K562 (cell line): ENCODE data around the gene LRRC27. TPM values are rescaled to one million over a fixed set of nuclear protein-coding genes. Genes with fewer than 3 reads are reported as not detected.

Experiments
- ATAC-seq: fragments of 200-7000 bp; cut with Tn5 transposase; 3 replicates; pipeline ENCODE4 v1.9.1; 2020; ENCODE audit warnings: moderate library complexity
- Bru-seq: library from RNA; stranded (reverse); fragments of 400-500 nt; gene quantifications from one replicate; lab custom pipeline; 2021; lab: Mats Ljungman, UMichigan
- BruChase-seq, 2 experiments: library from RNA; stranded (reverse); fragments of 400-500 nt; gene quantifications; one replicate each; lab custom pipeline; 2021; lab: Mats Ljungman, UMichigan
- BruUV-seq: library from RNA; stranded (reverse); fragments of 400-500 nt; replicated peaks from 2 replicates; lab custom pipeline; 2021; lab: Mats Ljungman, UMichigan
- CTCF ChIA-PET: fragments of 300-600 bp; formaldehyde crosslinking; extraction: SDS; loops from one replicate; lab custom pipeline; 2021; ENCODE audit warnings: low intra/inter-chr PET ratio; lab: Yijun Ruan, JAX
- POLR2A ChIA-PET: fragments of 300-600, 350-650 bp; sonication (Branson Sonifier 250); formaldehyde crosslinking; extraction: SDS; loops from one replicate; lab custom pipeline; 2021; ENCODE audit warnings: antibody characterized with exemption, inconsistent platforms; lab: Yijun Ruan, JAX
- DNase-seq, 4 experiments: peaks; one replicate each; pipeline versions ENCODE4 v3.0.0 to v3.0.0-alpha.2; 2011 to 2018; ENCODE audit warnings: low spot score in 3 of 4, mixed read lengths in 3 of 4; ENCODE audit errors: extremely low read depth in 1 of 4
- FAIRE-seq: peaks from 2 replicates; lab custom pipeline; 2011; peaks lifted over from hg19 to GRCh38; lab: Jason Lieb, UNC
- H2AFZ ChIP-seq: 2 replicates; pipeline ENCODE4 v1.6.0; 2011; ENCODE audit warnings: low read depth, low read length, control low read depth, inconsistent platforms
- H3K27ac ChIP-seq: fragments of 200-600 bp; 3 replicates; pipeline ENCODE4 v1.8.0; 2011; ENCODE audit warnings: low read depth, mild to moderate bottlenecking, control low read depth, inconsistent platforms, low read length, moderate library complexity, mixed read lengths; ENCODE audit errors: extremely low read depth
- H3K27me3 ChIP-seq, 2 experiments: fragments of 300-600 bp in 1 of 2; 2 replicates in 1 of 2; 3 replicates in 1 of 2; pipeline versions ENCODE4 v1.6.0 to v1.8.0; 2011; ENCODE audit warnings: inconsistent platforms in 2 of 2, low read length in 2 of 2, mild to moderate bottlenecking in 1 of 2, mixed read lengths in 1 of 2, moderate library complexity in 1 of 2; ENCODE audit not compliant: control insufficient read depth in 2 of 2, insufficient read depth in 2 of 2
- H3K36me3 ChIP-seq: fragments of 300-600 bp; 3 replicates; pipeline ENCODE4 v1.8.0; 2011; ENCODE audit warnings: mild to moderate bottlenecking, low read length, inconsistent platforms; ENCODE audit not compliant: control insufficient read depth, insufficient read depth
- H3K4me1 ChIP-seq, 2 experiments: fragments of 200-600 bp in 1 of 2; replicated peaks in 1 of 2; 2 replicates in 1 of 2; 3 replicates in 1 of 2; pipeline versions ENCODE4 v1.5.1 to v1.8.0; 2011; ENCODE audit warnings: inconsistent platforms in 2 of 2, low read length in 2 of 2, mild to moderate bottlenecking in 1 of 2, mixed read lengths in 1 of 2, moderate library complexity in 1 of 2; ENCODE audit not compliant: control insufficient read depth in 2 of 2, insufficient read depth in 2 of 2
- H3K4me2 ChIP-seq: 2 replicates; pipeline ENCODE4 v1.6.1; 2011; ENCODE audit warnings: low read length, control low read depth, inconsistent platforms, mixed read lengths; ENCODE audit not compliant: insufficient read depth
- H3K4me3 ChIP-seq: fragments of 200-600 bp; sonication (generic), shearing (Covaris generic); 2 replicates; pipeline ENCODE4 v1.5.1; 2016; ENCODE audit warnings: control low read depth, inconsistent platforms
- H3K79me2 ChIP-seq: fragments of 200-600 bp; 3 replicates; pipeline ENCODE4 v1.8.0; 2011; ENCODE audit warnings: low read length, inconsistent platforms; ENCODE audit not compliant: control insufficient read depth, insufficient read depth
- H3K9ac ChIP-seq, 2 experiments: 2 replicates each; pipeline versions ENCODE4 v1.6.0 to v1.6.1; 2011; ENCODE audit warnings: low read depth in 2 of 2, low read length in 2 of 2, control low read depth in 1 of 2, inconsistent platforms in 1 of 2, mild to moderate bottlenecking in 1 of 2, mixed read lengths in 1 of 2; ENCODE audit not compliant: insufficient read depth in 1 of 2
- H3K9me1 ChIP-seq: one replicate; pipeline ENCODE4 v1.6.0; 2011; ENCODE audit warnings: inconsistent platforms, mild to moderate bottlenecking, low read length, moderate library complexity; ENCODE audit not compliant: control insufficient read depth, insufficient read depth
- H3K9me3 ChIP-seq: replicated peaks from 2 replicates; pipeline ENCODE4 v1.5.1; 2011; ENCODE audit warnings: low read depth, low read length, inconsistent platforms; ENCODE audit not compliant: control insufficient read depth, insufficient read depth
- H4K20me1 ChIP-seq: replicated peaks from 2 replicates; pipeline ENCODE4 v1.6.1; 2011; ENCODE audit warnings: low read length, inconsistent platforms, mixed read lengths; ENCODE audit not compliant: control insufficient read depth, insufficient read depth
- HMG20B ChIP-seq: fragments of 250-450 bp; sonication (Bioruptor Pico); IDR thresholded peaks from 2 replicates; pipeline ENCODE4 v1.5.0; 2021; ENCODE audit warnings: mild to moderate bottlenecking
- RBM17 ChIP-seq: fragments of 200-400 bp; formaldehyde crosslinking; IDR thresholded peaks from 2 replicates; pipeline ENCODE4 v1.6.1; 2017; ENCODE audit warnings: low read depth, mild to moderate bottlenecking, low read length, borderline replicate concordance
- SAP30 ChIP-seq: fragments of 200-600 bp; sonication (generic); IDR thresholded peaks from 2 replicates; pipeline ENCODE4 v1.6.1; 2012; ENCODE audit warnings: borderline replicate concordance, low read depth, mild to moderate bottlenecking, moderate library complexity, low read length, control low read depth, inconsistent platforms; ENCODE audit not compliant: insufficient read depth, poor library complexity, severe bottlenecking
- TAL1 ChIP-seq: fragments of 450-650 bp; IDR thresholded peaks from 2 replicates; pipeline ENCODE4 v1.6.1; 2016; ENCODE audit warnings: mild to moderate bottlenecking
- ZBTB17 ChIP-seq: fragments of 450-650 bp; formaldehyde crosslinking; IDR thresholded peaks from 2 replicates; pipeline ENCODE4 v1.4.0; 2020; ENCODE audit warnings: mild to moderate bottlenecking
- ZNF561 ChIP-seq: fragments of 450-650 bp; formaldehyde crosslinking; conservative IDR thresholded peaks from 2 replicates; pipeline ENCODE4 v1.4.0; 2020; ENCODE audit warnings: mild to moderate bottlenecking, moderate library complexity
- ZNF75A ChIP-seq: fragments of 450-650 bp; formaldehyde crosslinking; IDR thresholded peaks from 2 replicates; pipeline ENCODE4 v1.4.0; 2020; ENCODE audit warnings: mild to moderate bottlenecking
- WGBS: fragments of 100-300 bp; shearing (Covaris generic); methylation state at CpG from one replicate; pipeline ENCODE4 v1.1.6; 2016; ENCODE audit warnings: low coverage, mixed read lengths; ENCODE audit not compliant: insufficient coverage; ENCODE audit errors: missing lambda C conversion rate; 5-methylcytosine and 5-hydroxymethylcytosine counted together
- in situ Hi-C: fragments of 300-500 bp; cut with MboI; formaldehyde crosslinking; loops from 4 replicates; pipeline ENCODE4 v1.15.0; 2018; ENCODE audit warnings: inconsistent platforms, mixed read lengths
- intact Hi-C: fragments of 100-400 bp; cut with micrococcal nuclease; formaldehyde crosslinking; loops from 2 replicates; pipeline ENCODE4 v1.14.2; 2022
- long read RNA-seq, 3 experiments: library from polyadenylated mRNA in 2 of 3; library from RNA in 1 of 3; unstranded in 2 of 3; stranded (forward) in 1 of 3; transcript quantifications; one replicate each; pipeline ENCODE4 v2.0.0, GENCODE V29; 2019 to 2022
- polyA minus RNA-seq, 3 experiments: library from RNA; depleted of rRNA, polyadenylated mRNA; stranded (reverse); fragments of >200 nt; gene quantifications; 2 replicates each; pipeline ENCODE4 v1.2.3, GENCODE V29; 2011
- polyA plus RNA-seq, 8 experiments: library from polyadenylated mRNA; depleted of rRNA in 4 of 8; stranded (reverse) in 5 of 8; unstranded in 3 of 8; fragments of >200 nt; fragmentation: Nextera tagmentation in 2 of 8; fragmentation: Illumina TruSeq in 1 of 8; extraction: Ambion mirVana in 2 of 8; extraction: Trizol in 1 of 8; gene quantifications; 2 replicates each; pipeline versions ENCODE4 v1.2.1 to v1.2.3, GENCODE V29; 2011 to 2014; ENCODE audit warnings: inconsistent platforms in 1 of 8, missing spikeins in 1 of 8
- total RNA-seq, 7 experiments: library from RNA; depleted of rRNA in 6 of 7; stranded (reverse); fragments of >200 nt in 6 of 7; fragmentation: Illumina TruSeq in 2 of 7; extraction: Trizol in 2 of 7; gene quantifications; 2 replicates each; pipeline versions ENCODE4 v1.2.1 to v1.2.3, GENCODE V29; 2011 to 2021; ENCODE audit warnings: low replicate concordance in 1 of 7
- TF ChIP-seq, protein P1 (sequence below), 3 experiments: fragments of 200-800 bp in 1 of 3; sonication (Bioruptor generic) in 1 of 3; sonication (generic) in 1 of 3; formaldehyde crosslinking in 1 of 3; IDR thresholded peaks; 2 replicates each; pipeline versions ENCODE4 v1.6.1 to v1.8.0; 2016 to 2022; ENCODE audit warnings: mild to moderate bottlenecking in 2 of 3, missing compliant biosample characterization in 2 of 3, missing genetic modification characterization in 2 of 3, missing genetic modification reagents in 1 of 3
- TF ChIP-seq, protein P2 (sequence below): fragments of 450-650 bp; IDR thresholded peaks from 2 replicates; pipeline ENCODE4 v1.6.1; 2016; ENCODE audit warnings: borderline replicate concordance

LRRC27 gene
- total RNA-seq (2011; cell fraction: chromatin; rRNA removed; ENCODE audit: low replicate concordance) = 8.1 and 11.5 TPM in 2 replicates
- total RNA-seq (2011; cell fraction: nucleolus; rRNA removed) = 4.9 and 5.3 TPM in 2 replicates
- 4.6 and 5.2 TPM in 2 replicates for total RNA-seq (2011; cell fraction: nucleoplasm; rRNA removed)
- 1.00 and 2.2 TPM in 2 replicates for total RNA-seq (2014; rRNA removed)
- 1.3 and 1.5 TPM in 2 replicates for total RNA-seq (2014; rRNA removed; fragmentation: Illumina TruSeq; extraction: Trizol)
- 1.2 and 1.3 TPM in 2 replicates for total RNA-seq (2015; rRNA removed; fragmentation: Illumina TruSeq; extraction: Trizol)
- total RNA-seq (2021) = 2.3 TPM in 2 replicates
- 2.2 and 2.3 TPM in 2 replicates for polyA plus RNA-seq (2011; rRNA removed)
- polyA plus RNA-seq (2011; cell fraction: cytosol; rRNA removed) = 1.8 and 2.2 TPM in 2 replicates
- polyA plus RNA-seq (2011; cell fraction: nucleus; rRNA removed) = 7.7 and 13.9 TPM in 2 replicates
- polyA plus RNA-seq (2012) = 1.8 and 5.9 TPM in 2 replicates
- 1.4 and 2.6 TPM in 2 replicates for polyA plus RNA-seq (2014; fragmentation: Illumina TruSeq; extraction: Trizol)
- polyA plus RNA-seq (2014; fragmentation: Nextera tagmentation; extraction: Ambion mirVana) = under 1 TPM; 0.10 to 0.38 TPM
- 1.7 and 2.7 TPM in 2 replicates for polyA plus RNA-seq (2014; rRNA removed)
- polyA minus RNA-seq (2011; rRNA and poly(A)+ RNA removed) = 0.93 and 1.4 TPM in 2 replicates
- 0.86 TPM in 1 of 2 replicates, not detected in the other for polyA minus RNA-seq (2011; cell fraction: cytosol; rRNA and poly(A)+ RNA removed)
- 2.7 and 3.3 TPM in 2 replicates for polyA minus RNA-seq (2011; cell fraction: nucleus; rRNA and poly(A)+ RNA removed)
- percentile 38 among the genes with signal in this experiment for Bru-seq, nascent RNA
- percentile 32 among the genes with signal in this experiment for BruChase-seq, experiment 1, labeled RNA remaining after a 2-hour chase
- percentile 27 among the genes with signal in this experiment for BruChase-seq, experiment 2, labeled RNA remaining after a 6-hour chase
- long read RNA-seq, experiment 1, partial matches to known transcripts = 3 of 8 reads
- long read RNA-seq, experiment 1, other reads (novel, unspliced or antisense) = 5 of 8 reads
- long read RNA-seq, experiment 2, full-length matches to known transcripts = 1 of 2 reads
- long read RNA-seq, experiment 2, partial matches to known transcripts = 0 of 2 reads
- long read RNA-seq, experiment 2, other reads (novel, unspliced or antisense) = 1 of 2 reads
- long read RNA-seq, experiment 3, partial matches to known transcripts = 0 of 1 reads
- long read RNA-seq, experiment 3, other reads (novel, unspliced or antisense) = 1 of 1 reads

DNA sequence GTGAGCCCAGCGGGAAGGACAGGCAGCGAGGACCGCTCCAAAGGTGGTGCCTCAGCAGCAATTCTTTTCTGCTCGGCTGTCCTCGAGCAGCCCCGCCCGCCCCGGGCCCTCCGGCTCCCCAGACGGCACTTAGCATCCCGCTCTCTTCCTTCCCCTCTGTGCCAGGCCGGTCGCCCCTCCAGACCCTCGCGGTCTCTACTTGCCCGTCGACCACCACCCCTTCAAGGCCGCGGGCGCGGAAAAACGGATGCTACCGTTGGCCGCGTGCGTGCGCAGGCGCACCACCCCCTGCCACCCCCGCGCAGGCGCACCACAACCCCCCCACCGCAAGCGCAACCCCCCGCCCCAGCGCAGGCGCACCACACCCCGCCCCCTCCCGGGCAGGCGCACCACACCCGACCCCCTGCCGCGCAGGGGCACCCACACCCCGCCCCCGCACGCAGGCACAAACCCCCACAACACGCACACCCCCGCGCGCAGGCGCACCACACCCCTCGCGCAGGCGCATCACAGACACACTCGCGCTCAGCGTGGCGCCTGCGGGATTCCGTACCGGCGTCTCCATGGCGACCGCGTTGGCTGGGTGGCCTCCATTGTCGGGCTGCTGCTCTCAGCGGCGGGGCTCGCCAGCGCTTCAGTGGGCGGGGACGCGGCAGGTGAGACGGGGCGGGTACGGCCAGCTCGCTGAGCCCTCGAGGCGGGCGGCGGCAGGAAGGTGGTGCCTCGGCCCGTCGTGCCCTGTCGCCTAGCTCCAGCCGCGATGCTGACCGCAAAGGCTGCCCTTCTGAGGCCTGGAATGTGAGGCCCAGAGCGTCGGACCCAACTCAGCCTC lies at the start of gene LRRC27:
Gene LRRC27 (plus strand): TSS at position 593 of the 832 bp plus-strand sequence. CDS start 1,332 bp downstream, outside the sequence.
- peak; percentile 97 to 100 (median 99) for DNase-seq
- Histone ChIP-seq H3K36me3 (peaks cover 19% of the 10 kb centered on the region; the same call in 2 of the 3 replicates), H3K79me2 (peaks cover 49% of the 10 kb centered on the region), H3K9me1 (peaks cover 5% of the 10 kb centered on the region), H3K9ac (peak within 1 kb of the TSS; percentile 95 to 97), H3K4me3 (peak within 1 kb of the TSS; percentile 82), H3K4me1 (peaks cover 22 to 32% of the 10 kb centered on the region in 2 experiments; a peak in 4 of 5 replicates), H3K9me3 (no peaks in the 10 kb centered on the region), H2AFZ (peak within 1 kb of the TSS; percentile 91), H3K4me2 (peak within 1 kb of the TSS; percentile 94), H3K27me3 (no peaks in the 10 kb centered on the region), H3K27ac (peak within 1 kb of the TSS; percentile 98), H4K20me1 (peaks cover 13% of the 10 kb centered on the region)
- WGBS = 0% methylated on average over 3 of the region's 89 CpGs
- in situ Hi-C loops = no loop called here
- intact Hi-C loops = no loop called here
- ChIA-PET CTCF (no interaction called here), POLR2A (interaction anchor here (0.6 to 0.7 kb wide), 3 partner anchors 85 to 153 kb away, joined by 3 to 4 read pairs (median 3); no protein-coding TSS in a partner anchor)
- ATAC-seq = peak; percentile 75
- peak; percentile 74 for FAIRE-seq
- BruUV-seq = no TSS peak
- TF ChIP-seq SAP30 = peak; percentile 87
- TF ChIP-seq, protein P1, sequence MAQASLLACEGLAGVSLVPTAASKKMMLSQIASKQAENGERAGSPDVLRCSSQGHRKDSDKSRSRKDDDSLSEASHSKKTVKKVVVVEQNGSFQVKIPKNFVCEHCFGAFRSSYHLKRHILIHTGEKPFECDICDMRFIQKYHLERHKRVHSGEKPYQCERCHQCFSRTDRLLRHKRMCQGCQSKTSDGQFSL (CRISPR knock-in tag; IDR thresholded peaks at IDR 0.05) = 0 out of 2 replicates have a peak, but pooled peaks have one; percentile 37
- TF ChIP-seq, protein P1 (tag; IDR thresholded peaks at IDR 0.05) = peak in 1 of 2 experiments; percentile 72; a peak in 2 of 4 replicates
- no peak for TF ChIP-seq RBM17
- TF ChIP-seq TAL1 = no peak
- TF ChIP-seq ZNF75A (CRISPR knock-in tag) = no peak
- TF ChIP-seq, protein P2, sequence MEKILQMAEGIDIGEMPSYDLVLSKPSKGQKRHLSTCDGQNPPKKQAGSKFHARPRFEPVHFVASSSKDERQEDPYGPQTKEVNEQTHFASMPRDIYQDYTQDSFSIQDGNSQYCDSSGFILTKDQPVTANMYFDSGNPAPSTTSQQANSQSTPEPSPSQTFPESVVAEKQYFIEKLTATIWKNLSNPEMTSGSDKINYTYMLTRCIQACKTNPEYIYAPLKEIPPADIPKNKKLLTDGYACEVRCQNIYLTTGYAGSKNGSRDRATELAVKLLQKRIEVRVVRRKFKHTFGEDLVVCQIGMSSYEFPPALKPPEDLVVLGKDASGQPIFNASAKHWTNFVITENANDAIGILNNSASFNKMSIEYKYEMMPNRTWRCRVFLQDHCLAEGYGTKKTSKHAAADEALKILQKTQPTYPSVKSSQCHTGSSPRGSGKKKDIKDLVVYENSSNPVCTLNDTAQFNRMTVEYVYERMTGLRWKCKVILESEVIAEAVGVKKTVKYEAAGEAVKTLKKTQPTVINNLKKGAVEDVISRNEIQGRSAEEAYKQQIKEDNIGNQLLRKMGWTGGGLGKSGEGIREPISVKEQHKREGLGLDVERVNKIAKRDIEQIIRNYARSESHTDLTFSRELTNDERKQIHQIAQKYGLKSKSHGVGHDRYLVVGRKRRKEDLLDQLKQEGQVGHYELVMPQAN = peak; percentile 74; the same call in 1 of the 2 replicates
- no peak for TF ChIP-seq ZNF561
- TF ChIP-seq HMG20B (CRISPR knock-in tag) = no peak
- no peak for TF ChIP-seq ZBTB17 (CRISPR knock-in tag)
